ENCODE results near the gene THOP1.

Gene THOP1

GRCh38 chr19:2804156-2805004 lies 19.1 kb downstream of the THOP1 start:
- DNase-seq (ENCODE audit: low spot score), result no peak

DNA sequence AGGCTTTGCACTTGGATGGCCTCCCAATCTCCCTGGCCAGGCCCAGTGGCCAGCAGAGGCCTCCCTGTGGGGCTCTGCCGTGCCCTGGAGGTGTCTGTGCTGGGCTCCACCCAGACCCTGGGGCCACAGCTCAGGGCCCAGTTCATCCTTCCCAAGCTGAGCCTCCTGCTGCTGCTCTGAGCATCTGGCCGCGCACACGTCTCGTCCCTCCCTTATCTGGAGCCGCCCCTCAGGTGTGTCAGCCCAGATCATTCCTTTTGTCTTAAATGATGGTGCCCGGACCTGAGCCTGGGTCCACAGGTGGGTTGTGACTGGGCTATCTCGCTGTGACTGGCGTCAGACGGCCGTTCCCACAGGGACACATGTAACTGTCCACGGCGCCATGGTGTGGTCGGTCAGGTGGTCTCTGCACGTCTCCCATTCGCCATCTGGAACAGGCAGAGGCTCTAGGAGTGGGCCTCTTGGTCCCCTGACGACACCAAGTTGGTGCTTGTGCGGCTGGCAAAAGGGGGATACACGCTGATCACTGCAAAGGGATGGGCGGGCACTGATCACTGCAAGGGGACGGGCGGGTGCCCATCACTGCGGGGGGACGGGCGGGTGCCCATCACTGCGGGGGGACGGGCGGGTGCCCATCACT lies 20.1 kb downstream of the THOP1 start:
- no peak for DNase-seq (ENCODE audit: low spot score)

DNA sequence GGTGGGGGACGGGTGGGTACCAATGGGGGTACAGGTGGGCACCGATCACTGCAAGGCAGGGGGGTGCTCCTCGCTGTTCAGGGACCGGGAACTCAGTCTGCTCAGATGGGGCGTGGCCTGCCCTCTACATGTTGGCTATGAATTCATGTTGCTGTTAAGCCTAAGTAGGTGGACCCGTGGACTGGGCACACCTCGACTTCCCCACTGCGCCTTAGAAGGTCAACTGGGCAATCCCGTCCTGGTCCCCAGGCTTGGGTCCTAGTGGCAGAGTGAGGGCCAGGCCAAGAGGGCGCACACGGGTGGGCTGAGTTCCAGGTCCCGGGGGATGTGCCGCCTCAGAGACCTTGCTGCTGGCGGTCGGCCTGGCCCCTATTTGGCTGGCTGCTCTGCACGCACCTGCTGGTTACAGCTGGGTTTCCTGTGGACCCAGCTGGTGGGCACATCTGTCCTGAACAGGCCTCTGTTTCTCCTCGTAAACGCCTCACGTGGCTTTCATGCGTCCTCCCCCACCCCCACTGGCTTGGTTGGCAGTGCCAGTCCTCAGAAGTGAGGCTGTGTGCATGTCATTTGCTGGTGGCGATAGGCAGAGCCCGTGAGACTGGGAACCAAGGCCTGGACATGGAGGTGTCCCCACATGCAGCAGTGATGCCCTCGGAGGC lies 20.8 kb downstream of the THOP1 start:
- no peak for DNase-seq (ENCODE audit: low spot score)

- no peak for DNase-seq (ENCODE audit: low spot score)
Observed at GRCh38 chr19:2806736-2807378, 21.6 kb downstream of the THOP1 start.

DNA sequence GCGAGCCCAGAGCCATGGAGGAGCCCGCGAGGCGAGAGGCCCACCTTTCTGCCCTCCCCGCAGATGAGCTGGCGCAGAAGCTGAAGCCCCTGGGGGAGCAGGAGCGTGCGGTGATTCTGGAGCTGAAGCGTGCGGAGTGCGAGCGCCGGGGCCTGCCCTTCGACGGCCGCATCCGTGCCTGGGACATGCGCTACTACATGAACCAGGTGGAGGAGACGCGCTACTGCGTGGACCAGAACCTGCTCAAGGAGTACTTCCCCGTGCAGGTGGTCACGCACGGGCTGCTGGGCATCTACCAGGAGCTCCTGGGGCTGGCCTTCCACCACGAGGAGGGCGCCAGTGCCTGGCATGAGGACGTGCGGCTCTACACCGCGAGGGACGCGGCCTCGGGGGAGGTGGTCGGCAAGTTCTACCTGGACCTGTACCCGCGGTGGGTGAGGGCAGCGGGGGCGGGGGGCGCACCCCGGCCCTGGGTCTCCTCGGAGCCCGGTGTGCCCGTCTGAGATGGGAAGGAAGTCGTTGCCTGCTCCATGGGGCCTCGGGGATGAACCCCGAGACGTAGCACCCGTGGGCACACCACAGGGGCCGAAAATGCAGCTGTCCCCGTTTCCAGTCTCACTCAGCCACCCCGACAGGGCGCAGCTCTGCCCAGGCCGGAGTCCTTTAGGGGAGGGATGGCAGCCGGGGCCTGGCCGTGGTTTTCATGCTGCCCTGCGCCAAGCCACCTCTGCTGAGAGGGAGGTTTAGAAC lies 22.3 kb downstream of the THOP1 start:
- DNase-seq (ENCODE audit: low spot score), result no peak

DNA sequence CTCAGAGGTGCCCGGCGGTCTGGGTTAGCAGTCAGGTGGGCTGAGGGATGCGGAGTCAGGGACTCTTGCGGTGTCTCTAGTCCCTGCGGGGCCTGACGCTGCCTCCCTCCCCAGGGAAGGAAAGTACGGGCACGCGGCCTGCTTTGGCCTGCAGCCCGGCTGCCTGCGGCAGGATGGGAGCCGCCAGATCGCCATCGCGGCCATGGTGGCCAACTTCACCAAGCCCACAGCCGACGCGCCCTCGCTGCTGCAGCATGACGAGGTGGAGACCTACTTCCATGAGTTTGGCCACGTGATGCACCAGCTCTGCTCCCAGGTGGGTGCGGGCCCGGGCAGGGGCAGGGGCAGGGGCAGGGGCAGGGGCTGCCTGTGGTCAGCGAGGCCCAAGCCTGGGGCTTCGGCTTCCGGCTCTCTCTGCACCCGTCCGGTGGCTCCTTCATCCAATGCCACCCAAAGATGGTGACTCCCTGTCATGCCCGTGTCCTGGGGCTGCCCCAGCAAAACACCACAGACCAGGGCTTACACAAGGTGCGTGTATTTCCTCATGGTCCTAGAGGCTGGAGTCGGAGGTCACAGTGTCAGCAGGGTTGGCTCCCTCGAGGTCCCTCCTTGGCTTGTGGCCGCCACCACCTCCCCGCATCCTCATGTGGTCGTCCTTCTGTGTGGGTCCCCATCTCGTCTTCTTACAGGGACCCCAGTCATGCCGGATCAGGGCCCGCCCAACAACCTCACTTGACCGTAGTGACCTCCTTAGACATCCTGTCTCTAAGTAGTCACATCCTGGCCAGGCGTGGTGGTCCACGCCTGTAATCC lies 23.0 kb downstream of the THOP1 start:
- DNase-seq (ENCODE audit: low spot score), result no peak

DNA sequence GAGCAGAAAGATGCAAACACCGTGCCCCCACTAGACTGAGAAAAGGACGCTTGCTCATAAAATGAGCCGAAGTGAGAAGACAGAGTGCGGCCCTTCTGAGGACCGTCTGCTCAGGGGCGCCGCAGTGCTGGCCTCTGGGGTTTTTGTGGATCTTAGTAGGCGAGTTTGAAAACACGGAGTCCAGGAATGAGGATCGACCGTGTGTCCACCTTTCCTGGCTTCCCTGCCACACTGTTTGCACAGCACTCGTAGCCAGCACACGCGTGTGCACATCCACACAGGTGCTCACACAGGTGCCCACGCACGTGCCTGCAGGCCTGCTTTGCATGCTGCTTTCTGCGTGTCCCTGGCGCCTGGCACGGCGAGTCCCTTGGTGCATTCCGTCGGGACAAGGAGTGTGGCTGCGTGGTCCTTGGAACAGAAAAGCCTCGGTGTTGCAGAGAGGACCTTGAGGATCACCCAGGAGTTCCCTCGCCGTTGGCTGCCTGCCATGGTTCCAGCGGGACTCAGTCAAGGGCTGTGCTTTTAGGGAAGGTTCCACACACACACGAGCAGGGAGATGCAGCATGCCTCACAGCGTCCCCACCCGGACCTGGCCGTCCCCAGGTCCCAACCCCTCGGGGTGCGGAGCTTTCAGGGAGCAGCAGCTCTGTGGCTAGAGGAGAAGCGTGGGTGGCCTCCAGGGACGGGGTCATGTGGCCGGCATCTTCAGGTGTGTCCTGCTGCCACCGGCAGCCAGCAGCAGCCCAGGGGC lies 24.3 kb downstream of the THOP1 start:
- no peak for DNase-seq (ENCODE audit: low spot score)

- DNase-seq (ENCODE audit: low spot score), result no peak
Observed at GRCh38 chr19:2810141-2811091, 25.1 kb downstream of the THOP1 start.

- DNase-seq (ENCODE audit: low spot score), result no peak
Observed at GRCh38 chr19:2811221-2811722, 26.0 kb downstream of the THOP1 start.

GRCh38 chr19:2811735-2812413 lies 26.6 kb downstream of the THOP1 start:
- no peak for DNase-seq (ENCODE audit: low spot score)

DNA sequence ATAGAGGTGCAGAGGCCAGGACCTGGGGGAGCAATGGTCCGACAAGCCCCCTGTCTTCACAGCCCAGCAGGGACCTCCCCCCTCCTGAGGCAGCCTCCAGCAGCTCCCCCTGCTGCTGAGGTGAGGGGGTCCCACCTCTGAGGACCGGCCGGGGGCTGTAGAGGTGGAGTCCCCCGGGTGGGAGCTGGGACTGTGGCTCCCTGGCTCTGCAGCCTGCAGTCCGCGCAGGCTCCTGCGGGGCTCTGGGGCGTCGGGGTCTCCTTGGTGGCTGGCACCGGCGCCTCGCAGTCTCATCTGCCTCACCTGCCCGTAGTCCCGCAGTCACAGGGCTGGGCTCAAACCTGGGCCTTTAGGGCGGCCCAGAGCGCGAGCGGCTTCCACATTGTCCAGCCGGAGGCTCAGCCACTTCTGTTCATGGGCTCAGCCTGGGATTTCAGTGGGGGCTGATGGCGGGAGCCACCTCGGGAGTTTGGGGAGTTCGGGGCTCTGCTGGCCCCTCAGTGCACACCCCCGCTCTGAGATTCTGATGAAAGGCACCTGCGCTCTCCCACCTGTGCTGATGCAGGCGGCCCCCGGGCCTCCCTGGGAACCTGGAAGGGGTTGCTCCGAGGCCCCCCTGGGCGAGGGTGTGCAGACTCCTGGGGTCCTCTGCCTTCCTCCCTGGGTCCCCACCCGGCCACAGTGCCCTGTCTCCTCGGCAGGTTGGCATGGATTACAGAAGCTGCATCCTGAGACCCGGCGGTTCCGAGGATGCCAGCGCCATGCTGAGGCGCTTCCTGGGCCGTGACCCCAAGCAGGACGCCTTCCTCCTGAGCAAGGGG lies 27.3 kb downstream of the THOP1 start:
- no peak for DNase-seq (ENCODE audit: low spot score)

DNA sequence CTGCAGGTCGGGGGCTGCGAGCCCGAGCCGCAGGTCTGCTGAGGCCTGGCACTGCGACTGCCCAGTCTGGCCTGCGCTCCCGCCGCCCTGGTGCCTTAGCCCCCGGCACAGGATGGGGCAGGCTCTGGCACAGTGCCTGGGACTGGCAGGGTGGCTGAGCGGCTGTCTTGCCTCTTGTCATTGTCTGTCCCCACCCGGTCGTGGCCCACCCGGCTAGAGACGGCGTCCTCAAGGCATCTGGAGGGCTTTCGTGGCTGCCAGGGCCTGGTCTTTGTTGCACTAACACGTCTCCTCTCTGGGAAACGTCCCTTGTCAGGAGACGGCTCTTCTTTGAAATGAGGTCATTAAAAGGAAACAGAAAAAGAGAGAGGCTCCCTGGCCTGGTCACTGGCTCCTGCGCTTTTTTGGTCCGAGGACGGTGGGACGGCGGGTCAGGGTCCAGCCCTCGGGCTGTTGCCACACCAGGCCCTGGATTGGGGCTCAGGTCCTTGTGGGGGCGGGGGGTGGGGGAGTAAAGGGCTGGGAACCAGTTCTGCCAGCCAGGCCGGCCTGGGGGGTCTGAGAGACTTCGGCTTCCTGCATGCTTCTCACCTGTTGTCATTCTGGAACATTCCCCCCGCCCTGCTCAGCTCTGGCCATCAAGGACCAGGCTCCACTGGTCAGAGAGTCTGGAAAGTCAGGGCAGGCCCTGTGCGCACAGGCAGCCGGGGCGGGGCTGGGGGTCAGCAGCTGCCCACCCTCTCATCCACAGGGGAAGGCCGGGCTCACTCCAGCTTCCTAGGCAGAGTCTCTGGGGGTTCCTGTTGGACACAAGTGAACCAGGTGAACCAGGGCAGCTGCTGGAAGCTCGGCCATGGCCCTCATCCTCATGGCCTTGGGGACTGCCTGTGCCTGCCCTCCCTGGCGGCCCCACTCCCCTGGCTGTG lies 28.2 kb downstream of the THOP1 start:
- no peak for DNase-seq (ENCODE audit: low spot score)

DNA sequence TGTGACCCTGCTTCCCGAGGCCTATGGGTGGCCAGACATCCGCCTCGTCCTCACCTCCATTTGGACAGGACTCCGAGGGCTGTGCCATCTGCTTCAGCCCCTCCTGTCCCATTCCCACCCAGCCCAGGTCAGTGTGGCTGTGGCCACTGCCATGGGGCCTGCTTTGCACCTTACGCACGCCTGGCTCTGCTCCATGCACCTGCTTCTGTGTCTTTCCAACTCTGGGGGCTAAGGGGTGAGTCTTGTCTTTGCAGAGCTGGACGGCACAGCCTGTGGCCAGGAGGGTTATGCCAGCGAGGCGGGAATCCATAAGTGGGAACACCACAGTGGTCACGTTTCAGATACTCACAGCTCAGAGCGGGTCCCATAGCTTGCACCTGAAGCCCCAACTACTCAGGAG lies 29.1 kb downstream of the THOP1 start:
- DNase-seq (ENCODE audit: low spot score), result no peak

DNA sequence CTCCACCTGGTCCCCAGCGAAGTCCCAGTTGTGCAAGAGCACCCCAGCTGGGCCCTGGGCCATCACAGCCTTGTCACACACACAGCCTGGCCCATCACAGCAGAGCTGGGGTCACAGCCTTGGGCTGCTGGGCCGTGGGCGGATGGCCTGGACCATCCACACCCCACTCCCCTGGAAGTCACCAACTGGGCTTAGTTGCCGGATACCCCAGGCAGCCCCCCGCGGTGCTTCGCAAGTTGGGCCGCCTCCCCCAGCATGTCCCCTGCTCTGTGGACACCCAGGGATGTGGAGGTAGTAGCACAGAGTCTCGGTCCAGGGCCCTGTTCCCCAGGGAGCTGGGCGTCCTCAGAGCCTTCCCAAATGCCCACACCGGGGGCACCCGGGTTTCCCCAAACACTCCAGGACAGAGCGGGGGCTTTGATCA lies 29.9 kb downstream of the THOP1 start:
- no peak for DNase-seq (ENCODE audit: low spot score)

- DNase-seq (ENCODE audit: low spot score), result no peak
Observed at GRCh38 chr19:2815923-2816322, 30.6 kb downstream of the THOP1 start.

DNA sequence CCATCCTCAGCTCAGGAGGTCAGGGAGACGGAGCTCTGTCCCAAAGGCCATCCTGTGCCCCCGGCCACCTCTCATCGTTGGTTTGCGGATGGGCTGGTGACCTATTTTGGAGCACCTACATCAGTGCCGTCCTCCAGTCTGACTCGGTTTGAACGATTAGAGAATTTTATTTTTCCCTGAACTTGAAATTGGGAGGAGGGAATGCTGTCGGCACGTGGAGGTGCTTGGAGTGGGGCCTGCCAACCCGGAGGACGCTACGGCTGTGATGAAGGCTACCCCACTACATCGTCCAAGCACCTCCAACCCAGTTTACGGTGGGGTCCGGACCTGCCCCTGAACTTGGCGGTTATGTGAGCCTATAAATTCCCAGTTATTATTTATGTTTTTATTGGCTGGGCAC lies 31.3 kb downstream of the THOP1 start:
- no peak for DNase-seq (ENCODE audit: low spot score)

Measured in CD4-positive, alpha-beta T cell treated with Interleukin-6 at 100 ng/mL for 8 hours (primary cell).